Measurements from ENCODE around the gene MAPK1. TPM values are rescaled to one million over a fixed set of nuclear protein-coding genes. Genes with fewer than 3 reads are reported as not detected.
"Not testable (repeated sequence)": the region's sequence is repeated elsewhere in the genome, so short reads cannot be mapped to it uniquely, and the experiment has no call there.

The MAPK1 gene
- total and polyA plus RNA-seq, 8 donors = 89.8 to 171 (median 104) TPM

DNA sequence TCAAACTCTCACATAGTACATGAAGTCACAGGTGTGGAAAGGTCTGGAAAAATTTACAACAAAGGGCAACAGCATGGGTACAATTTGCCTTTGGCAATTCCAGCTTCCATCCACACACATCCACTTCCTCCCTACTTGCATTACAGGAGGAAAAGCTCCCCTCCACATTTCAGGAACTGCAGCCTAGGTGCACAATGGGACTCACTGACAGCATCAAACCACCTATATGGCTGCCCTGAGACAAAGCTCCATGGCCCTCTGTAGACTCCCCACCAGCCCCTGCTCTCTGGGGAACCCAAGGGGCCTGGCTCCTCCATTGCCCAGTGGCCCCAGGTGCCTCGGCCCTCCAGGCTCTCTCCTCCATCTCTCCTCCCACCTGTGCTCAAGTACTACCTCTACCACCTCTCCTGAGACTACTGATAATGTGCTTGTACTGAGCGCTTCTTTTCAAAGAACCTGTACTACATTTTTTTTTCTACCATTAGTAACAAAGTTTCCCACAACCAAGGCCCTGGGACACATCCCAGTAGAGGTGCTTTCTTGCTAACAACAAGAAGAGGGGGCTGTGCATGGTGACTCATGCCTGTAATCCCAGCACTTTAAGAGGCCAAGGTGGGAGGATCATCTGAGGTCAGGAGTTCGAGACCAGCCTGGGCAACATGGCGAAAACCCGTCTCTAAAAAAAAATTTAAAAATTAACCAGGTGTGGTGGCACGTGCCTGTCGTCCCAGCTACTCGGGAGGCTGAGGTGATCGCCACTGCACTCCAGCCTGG, 136.7 kb downstream of the MAPK1 start:
- peaks cover 0 to 9% of the 10 kb centered on the region in 2 donors for H3K4me1 ChIP-seq
- no peaks in the 10 kb centered on the region for H3K9me3 ChIP-seq
- H3K36me3 ChIP-seq = no peaks in the 10 kb centered on the region
- no peaks in the 10 kb centered on the region for H3K27me3 ChIP-seq
- no peak for ATAC-seq
- TF ChIP-seq, protein P1, sequence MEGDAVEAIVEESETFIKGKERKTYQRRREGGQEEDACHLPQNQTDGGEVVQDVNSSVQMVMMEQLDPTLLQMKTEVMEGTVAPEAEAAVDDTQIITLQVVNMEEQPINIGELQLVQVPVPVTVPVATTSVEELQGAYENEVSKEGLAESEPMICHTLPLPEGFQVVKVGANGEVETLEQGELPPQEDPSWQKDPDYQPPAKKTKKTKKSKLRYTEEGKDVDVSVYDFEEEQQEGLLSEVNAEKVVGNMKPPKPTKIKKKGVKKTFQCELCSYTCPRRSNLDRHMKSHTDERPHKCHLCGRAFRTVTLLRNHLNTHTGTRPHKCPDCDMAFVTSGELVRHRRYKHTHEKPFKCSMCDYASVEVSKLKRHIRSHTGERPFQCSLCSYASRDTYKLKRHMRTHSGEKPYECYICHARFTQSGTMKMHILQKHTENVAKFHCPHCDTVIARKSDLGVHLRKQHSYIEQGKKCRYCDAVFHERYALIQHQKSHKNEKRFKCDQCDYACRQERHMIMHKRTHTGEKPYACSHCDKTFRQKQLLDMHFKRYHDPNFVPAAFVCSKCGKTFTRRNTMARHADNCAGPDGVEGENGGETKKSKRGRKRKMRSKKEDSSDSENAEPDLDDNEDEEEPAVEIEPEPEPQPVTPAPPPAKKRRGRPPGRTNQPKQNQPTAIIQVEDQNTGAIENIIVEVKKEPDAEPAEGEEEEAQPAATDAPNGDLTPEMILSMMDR (IDR thresholded peaks at IDR 0.05) = no peak
- intact Hi-C loops (cut with DNase I) = no loop called here
- H3K27ac ChIP-seq = no peak overlapping the region
- H3K4me3 ChIP-seq = no peak overlapping the region
- no peak for DNase-seq

- H3K36me3 ChIP-seq; intact Hi-C loops (cut with DNase I); H3K4me1 ChIP-seq; H3K27me3 ChIP-seq; H3K9me3 ChIP-seq; H3K4me3 ChIP-seq; H3K27ac ChIP-seq; DNase-seq; ATAC-seq: not testable (repeated sequence)
Measured at GRCh38 chr22:21729184-21729583, 138.3 kb downstream of the MAPK1 start.

DNA sequence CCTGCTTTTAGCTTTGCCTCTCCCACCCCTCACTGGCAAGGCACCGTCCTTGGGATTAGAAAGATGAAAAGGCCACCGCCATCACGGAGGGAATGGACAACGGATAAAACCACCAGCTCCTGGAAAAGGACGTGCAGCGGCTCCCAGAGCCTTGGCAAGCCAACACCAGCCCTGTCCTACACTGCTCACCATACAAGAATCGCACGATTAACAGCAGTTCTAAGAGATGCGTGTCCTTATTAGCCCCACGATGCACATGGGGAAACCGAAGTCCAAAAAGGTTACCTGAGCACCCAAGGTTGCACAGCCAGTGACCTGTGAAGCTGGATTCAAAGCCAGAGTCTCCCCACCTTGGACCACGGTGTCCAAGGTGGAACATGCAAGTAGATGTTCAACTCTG, 139.2 kb downstream of the MAPK1 start:
- H3K27ac ChIP-seq = no peak overlapping the region
- ATAC-seq (no peak), DNase-seq (no peak)
- no peaks in the 10 kb centered on the region for H3K9me3 ChIP-seq
- H3K27me3 ChIP-seq = no peaks in the 10 kb centered on the region
- intact Hi-C loops (cut with DNase I) = no loop called here
- no peak overlapping the region for H3K4me3 ChIP-seq
- H3K4me1 ChIP-seq = no peaks in the 10 kb centered on the region
- TF ChIP-seq, protein P1 (IDR thresholded peaks at IDR 0.05) = no peak
- no peaks in the 10 kb centered on the region for H3K36me3 ChIP-seq

- H3K4me1 ChIP-seq = no peaks in the 10 kb centered on the region
- TF ChIP-seq, protein P1 (IDR thresholded peaks at IDR 0.05) = no peak
- H3K36me3 ChIP-seq = no peaks in the 10 kb centered on the region
- ATAC-seq = no peak
- DNase-seq = no peak
- intact Hi-C loops (cut with DNase I) = no loop called here
- no peak overlapping the region for H3K4me3 ChIP-seq
- H3K27ac ChIP-seq = no peak overlapping the region
- H3K9me3 ChIP-seq = no peaks in the 10 kb centered on the region
- no peaks in the 10 kb centered on the region for H3K27me3 ChIP-seq
Measured at GRCh38 chr22:21727768-21728167, 139.7 kb downstream of the MAPK1 start.

DNA sequence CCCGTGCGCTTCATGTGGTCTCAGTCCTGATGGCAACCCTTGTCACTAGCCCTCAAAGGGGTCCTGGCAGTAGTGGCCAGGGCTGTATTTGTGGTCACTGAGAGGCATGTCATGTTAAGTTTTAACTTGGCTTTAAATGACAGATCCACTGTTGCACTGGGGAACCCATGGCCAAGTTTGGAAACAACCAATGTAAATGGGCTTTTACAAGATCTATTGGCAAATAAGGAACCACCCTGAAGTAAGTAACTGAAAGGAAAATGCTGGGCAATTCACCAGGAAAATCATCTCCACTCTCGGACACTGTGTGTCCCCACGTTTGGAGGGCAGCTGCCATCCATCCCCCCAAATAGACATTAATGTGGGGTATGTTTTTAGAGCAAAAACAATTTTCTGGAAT, 140.3 kb downstream of the MAPK1 start:
- Histone ChIP-seq H3K4me3 (no peak overlapping the region), H3K27me3 (no peaks in the 10 kb centered on the region), H3K27ac (no peak overlapping the region), H3K9me3 (no peaks in the 10 kb centered on the region), H3K36me3 (no peaks in the 10 kb centered on the region), H3K4me1 (no peaks in the 10 kb centered on the region)
- intact Hi-C loops (cut with DNase I) = no loop called here
- DNase-seq (no peak), ATAC-seq (no peak)
- TF ChIP-seq, protein P1 (IDR thresholded peaks at IDR 0.05) = no peak

- intact Hi-C loops (cut with DNase I) = no loop called here
- H3K27me3 ChIP-seq = no peaks in the 10 kb centered on the region
- no peaks in the 10 kb centered on the region for H3K9me3 ChIP-seq
- ATAC-seq (no peak), DNase-seq (no peak)
- no peak overlapping the region for H3K27ac ChIP-seq
- no peak overlapping the region for H3K4me3 ChIP-seq
- no peaks in the 10 kb centered on the region for H3K4me1 ChIP-seq
- TF ChIP-seq, protein P1 (IDR thresholded peaks at IDR 0.05) = no peak
- no peaks in the 10 kb centered on the region for H3K36me3 ChIP-seq
Measured at GRCh38 chr22:21726650-21727049, 140.8 kb downstream of the MAPK1 start.

All from left lung (tissue), 10 donors.